Activated T-helper 1 cell treated with anti-CD3 and anti-CD28 coated beads, Interleukin-2, amount 50 U/mL, for 16 hours (primary cell): ENCODE data around the gene PHF12.
"Not testable (repeated sequence)": the region's sequence is repeated elsewhere in the genome, so short reads cannot be mapped to it uniquely, and the experiment has no call there.

Source experiments
- DNase-seq, 2 donors: peaks; one replicate each; pipeline ENCODE4 v3.0.0-alpha.2; 2020; ENCODE audit warnings: low read depth in 1 of 2, low spot score in 1 of 2

The PHF12 gene

DNA sequence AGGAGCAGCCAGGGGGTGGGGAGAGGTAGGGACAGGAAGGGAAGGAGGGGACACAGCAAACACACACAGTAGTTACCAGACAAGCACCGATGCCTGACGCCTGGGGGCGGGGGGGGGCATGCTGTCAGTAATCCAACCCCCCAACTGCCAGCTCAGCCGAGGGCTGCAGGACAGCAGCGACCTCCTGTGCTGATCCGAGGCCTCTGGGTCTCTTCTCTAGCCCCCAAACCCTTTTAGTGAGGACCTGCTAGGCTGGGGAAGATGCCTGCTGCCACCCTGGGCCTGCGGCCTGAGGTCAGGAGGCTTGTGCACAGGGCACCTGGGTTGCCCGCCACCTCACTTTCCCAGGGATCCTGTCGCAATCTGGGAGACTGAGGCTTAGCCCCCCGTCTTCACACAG is 65.4 kb downstream of the PHF12 start:
- DNase-seq: no peak

DNA sequence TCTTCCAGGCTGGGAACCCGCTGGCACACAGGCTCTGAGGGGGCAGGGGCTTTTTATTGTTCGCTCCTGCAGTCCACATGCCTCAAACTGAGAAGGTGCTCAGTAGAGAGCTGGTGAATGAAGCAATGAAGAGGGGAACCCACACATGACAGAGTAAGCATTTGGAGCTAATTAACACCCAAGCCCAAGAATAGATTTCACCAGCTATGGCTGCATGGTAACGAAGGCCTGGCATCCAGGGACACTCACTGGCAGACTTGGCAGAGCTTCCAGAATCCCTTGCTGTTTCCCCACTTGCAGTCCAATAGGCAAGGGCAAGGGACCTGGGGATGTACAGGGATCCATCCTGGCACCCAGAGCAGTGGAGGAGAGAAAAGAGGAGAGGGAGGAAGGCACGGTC is 66.0 kb downstream of the PHF12 start:
- no peak for DNase-seq

GRCh38 chr17:28883967-28884702 is 67.2 kb downstream of the PHF12 start:
- DNase-seq: no peak

DNA sequence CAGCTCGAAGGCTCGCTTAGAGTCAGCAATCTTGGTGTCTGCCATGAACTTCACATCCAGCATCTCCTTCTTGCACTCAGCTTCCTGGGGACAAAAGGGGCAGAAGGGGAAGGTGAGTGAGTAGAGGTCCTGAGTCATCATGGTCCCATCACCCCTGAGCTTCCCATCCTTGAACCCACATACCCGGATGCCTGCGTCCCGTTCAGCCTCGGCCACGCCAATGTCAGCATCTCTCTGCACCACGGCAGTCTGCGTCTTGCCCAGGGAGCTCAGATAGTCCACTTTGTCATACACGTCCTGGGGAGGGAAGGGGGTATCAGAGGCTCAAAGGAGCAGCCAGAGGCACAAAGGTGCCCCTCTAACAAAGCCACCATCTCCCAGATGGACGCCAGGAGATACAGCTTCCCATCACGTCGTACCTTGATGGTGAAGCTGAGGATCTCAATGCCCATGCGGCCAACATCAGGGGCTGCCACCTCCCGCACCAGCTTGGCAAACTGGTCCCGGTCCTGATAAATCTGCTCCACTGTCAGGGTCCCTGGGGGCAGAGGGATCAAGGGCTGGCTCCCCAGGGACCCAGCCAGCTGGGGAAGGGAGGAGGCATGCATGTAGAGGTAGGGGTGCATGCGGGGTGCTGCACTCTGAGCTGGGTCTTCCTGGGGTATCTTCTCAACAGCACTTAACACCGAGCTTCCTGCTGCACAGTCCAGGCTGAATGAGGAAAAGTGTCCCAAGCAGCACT is 69.0 kb downstream of the PHF12 start:
- DNase-seq: no peak

- DNase-seq: no peak
Measured at GRCh38 chr17:28881533-28882056, 69.7 kb downstream of the PHF12 start.

- no peak for DNase-seq
Measured at GRCh38 chr17:28880572-28880945, 70.8 kb downstream of the PHF12 start.

DNA sequence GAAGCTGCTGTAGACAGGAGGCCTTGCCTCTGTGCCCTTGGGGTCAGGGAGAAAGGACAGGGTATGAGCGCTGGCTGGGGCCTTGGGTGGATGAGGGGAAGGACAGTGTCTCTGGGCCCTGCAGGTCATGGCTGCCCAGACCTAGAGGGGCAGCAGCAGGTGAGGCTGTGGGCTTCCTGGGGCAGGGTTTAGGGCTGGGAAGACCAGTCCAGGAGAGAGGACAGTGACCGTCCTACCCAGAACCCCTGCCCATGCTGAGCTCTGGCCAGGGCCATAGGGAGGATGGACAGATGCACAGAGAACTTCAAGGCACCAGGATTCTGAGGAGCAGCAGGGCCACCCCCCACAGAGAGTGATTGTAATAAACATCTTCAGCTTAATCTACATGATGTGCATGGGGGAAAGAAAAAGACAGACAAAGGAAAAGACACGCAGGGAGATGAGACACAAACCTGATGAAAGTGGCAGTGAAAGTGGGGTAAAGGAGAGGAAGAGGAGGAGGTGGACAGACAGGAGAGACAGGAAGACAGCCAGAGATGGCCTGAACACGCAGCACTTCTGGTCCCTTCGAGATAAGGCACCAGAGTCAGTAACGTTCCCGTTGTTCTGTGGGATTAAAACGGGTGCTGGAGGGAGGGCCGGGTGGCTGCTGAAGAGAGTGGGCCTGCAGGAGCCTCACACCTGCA is 71.3 kb downstream of the PHF12 start:
- no peak for DNase-seq

- DNase-seq: no peak
Measured at GRCh38 chr17:28878981-28879380, 72.3 kb downstream of the PHF12 start.

- DNase-seq: no peak
Measured at GRCh38 chr17:28878158-28878910, 73.0 kb downstream of the PHF12 start.

- not testable (repeated sequence) for DNase-seq
Measured at GRCh38 chr17:28877150-28877711, 74.1 kb downstream of the PHF12 start.

DNA sequence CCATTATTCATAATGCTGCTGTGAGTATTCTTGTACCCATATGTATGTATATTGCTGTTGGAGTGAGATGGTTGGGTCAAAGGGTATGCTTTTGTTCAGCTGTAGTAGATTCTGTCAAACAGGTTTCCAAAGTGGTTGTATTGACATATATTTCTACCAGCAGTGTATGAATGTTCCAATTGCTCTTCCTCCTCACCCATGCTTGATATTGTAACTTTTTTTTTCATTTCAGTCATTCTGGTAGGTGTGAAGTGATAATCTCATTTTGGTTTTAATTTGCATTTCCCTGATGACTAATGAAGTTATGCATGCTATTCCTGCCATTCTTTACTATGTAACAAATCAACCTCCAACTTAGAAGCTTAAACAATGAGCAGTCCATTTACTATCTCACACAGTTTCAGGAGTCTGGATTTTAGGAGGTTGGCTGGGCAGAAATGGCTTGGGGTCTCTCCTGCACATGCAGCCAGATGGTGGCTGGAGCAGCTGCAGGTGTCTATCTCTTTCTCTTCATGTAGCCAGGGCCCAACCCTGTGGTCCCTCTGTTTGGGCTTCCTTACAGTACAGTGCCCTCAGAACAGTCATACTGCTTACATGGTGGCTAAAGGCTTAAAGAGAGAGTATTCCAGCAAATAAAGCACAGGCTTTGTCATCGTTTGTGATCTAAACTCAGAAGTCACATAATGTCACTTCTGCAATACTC is 75.3 kb downstream of the PHF12 start:
- no peak for DNase-seq

DNA sequence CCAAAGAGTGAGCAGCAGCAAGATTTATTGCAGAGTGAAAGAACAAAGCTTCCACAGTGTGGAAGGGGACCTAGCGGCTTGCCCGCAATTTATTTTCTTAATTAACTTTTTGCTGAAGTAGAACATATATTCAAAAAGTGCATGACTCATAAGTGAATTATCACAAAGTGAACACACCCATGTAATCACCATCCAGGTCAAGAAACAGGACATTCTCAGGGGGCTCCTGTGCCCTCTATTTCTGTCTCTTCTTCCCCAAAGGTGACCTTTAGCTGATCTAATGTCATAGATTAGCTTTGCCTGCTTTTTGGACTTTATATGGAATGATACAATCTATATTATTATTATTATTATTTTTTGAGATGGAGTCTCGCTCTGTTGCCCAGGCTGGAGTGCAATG is 76.6 kb downstream of the PHF12 start:
- DNase-seq: no peak

GRCh38 chr17:28873839-28874238 is 77.5 kb downstream of the PHF12 start:
- no peak for DNase-seq

- no peak for DNase-seq
Measured at GRCh38 chr17:28871056-28871579, 80.2 kb downstream of the PHF12 start.

DNA sequence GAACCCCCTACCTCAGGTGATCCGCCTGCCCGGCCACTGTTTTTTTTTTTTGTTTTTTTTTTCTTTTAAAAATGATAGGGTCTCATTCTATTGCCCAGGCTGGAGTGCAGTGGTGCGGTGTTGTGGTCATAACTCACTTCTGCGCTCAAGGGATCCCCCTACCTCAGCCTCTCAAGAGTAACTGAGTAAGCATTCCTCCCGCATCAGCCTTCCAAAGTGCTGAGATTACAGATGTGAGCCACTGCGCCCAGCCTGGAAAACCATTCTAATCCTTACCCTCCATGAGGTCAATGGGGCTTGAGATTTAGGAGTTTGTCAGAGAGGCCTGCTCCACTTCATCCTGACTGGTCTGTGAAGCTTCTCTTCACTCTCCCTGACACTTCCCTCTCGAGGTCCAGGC is 84.0 kb downstream of the PHF12 start:
- no peak for DNase-seq

DNA sequence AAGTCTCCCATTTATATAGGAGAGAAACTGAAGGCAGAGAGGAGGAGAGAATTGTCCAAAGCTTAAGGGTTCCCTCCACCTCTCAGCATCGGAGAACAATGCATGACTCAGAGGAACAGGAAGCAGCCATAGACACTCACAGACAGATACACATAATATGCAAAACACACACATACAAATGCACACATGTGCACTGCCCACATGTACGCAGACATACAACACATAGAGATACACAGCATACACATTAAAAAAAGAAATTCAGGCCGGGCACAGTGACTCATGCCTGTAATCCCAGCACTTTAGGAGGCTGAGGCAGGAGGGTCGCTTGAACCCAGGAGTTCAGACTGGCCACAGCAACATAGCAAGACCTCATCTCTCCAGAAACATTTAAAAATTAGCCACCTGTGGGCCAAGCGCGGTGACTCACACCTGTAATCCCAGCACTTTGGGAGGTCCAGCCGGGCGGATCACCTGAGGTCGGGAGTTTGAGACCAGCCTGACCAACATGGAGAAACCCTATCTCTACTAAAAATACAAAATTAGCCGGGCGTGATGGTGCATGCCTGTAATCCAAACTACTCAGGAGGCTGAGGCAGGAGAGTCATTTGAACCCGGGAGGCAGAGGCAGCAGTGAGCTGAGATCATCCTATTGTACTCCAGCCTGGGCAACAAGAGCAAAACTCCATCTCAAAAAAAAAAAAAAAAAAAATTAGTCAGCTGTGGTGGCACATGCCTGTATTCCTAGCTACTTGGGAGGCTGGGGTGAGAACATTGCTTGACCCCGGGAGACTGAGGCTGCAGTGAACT is 85.2 kb downstream of the PHF12 start:
- no peak for DNase-seq

GRCh38 chr17:28864991-28865849 is 86.1 kb downstream of the PHF12 start:
- DNase-seq: no peak

DNA sequence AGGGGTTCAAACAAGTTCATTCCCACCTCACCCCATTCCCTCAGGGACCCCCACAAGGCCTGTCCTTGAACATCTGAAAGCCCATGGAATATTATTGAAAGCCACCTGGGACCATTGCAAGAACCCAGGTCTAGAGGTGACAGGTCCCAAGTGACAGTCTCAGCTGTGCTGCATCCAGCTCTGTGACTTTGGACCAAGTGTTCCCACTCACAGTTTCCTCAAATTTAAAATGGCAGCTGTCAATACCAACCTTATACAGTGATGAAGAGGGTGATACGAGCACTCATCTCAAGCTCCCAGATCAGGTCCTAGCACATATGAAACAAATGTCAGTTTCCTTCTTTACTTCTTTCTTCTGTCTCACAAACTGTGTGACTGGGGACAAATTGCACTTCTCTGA is 87.4 kb downstream of the PHF12 start:
- no peak for DNase-seq
